PFSK-1 (cell line): Measurements from ENCODE around the gene CCDC183.

Experiments used
- POLR2AphosphoS5 ChIP-seq: IDR thresholded peaks from 2 replicates; pipeline ENCODE4 v1.6.1; 2012; ENCODE audit warnings: low read depth, mild to moderate bottlenecking, control low read depth, low read length, moderate library complexity
- REST ChIP-seq, 2 experiments: IDR thresholded peaks; 2 replicates each; pipeline versions ENCODE4 v1.6.1 to v1.8.0; 2011 to 2012; ENCODE audit warnings: low read depth in 2 of 2, low read length in 2 of 2, control low read depth in 1 of 2, inconsistent platforms in 1 of 2, mild to moderate bottlenecking in 1 of 2, moderate library complexity in 1 of 2; ENCODE audit not compliant: insufficient read depth in 1 of 2
- SIN3A ChIP-seq: IDR thresholded peaks from 2 replicates; pipeline ENCODE4 v1.6.1; 2012; ENCODE audit warnings: mild to moderate bottlenecking, low read length, moderate library complexity, borderline replicate concordance; ENCODE audit not compliant: insufficient read depth
- TAF1 ChIP-seq: IDR thresholded peaks from 2 replicates; pipeline ENCODE4 v1.6.1; 2012; ENCODE audit warnings: low read length, control low read depth, borderline replicate concordance; ENCODE audit not compliant: insufficient read depth

- TF ChIP-seq POLR2AphosphoS5 (no peak), TAF1 (no peak), SIN3A (no peak), REST (IDR thresholded peaks at IDR 0.05; ENCODE audit: insufficient read depth in 1 of 2, low read depth in 2 of 2, low read length in 2 of 2) (no peak)
Measured at GRCh38 chr9:136831720-136832104, 35.6 kb downstream of the CCDC183 start.
